H1 (cell line): Measurements from ENCODE around the gene EIF4E. TPM values are rescaled to one million over a fixed set of nuclear protein-coding genes. Genes with fewer than 3 reads are reported as not detected.

Source experiments
- BACH1 ChIP-seq: IDR thresholded peaks from 2 replicates; pipeline ENCODE4 v1.6.1; 2012; ENCODE audit warnings: low read length, improper control_type of control experiment
- SP4 ChIP-seq: IDR thresholded peaks from 2 replicates; pipeline ENCODE4 v1.6.1; 2012; ENCODE audit warnings: low read length, inconsistent platforms
- polyA plus RNA-seq, 7 experiments: library from polyadenylated mRNA; depleted of rRNA in 3 of 7; stranded (reverse) in 5 of 7; unstranded in 2 of 7; fragments of >200 nt in 5 of 7; fragments of 200-250 nt in 2 of 7; gene quantifications; 1 replicate in 5 of 7; 2 replicates in 1 of 7; 4 replicates in 1 of 7; pipeline versions ENCODE4 v1.2.1 to v1.2.3, GENCODE V29; 2011 to 2013; ENCODE audit warnings: missing spikeins in 2 of 7, mixed read lengths in 2 of 7
- total RNA-seq: library from RNA; stranded (reverse); fragmentation: NEBNext Ultra II Directional; extraction: Animal tissue kit (Norgen Biotek cat#: 25700); gene quantifications from 2 replicates; pipeline ENCODE4 v1.2.1, GENCODE V29; 2021

Gene EIF4E
- total and polyA plus RNA-seq, 2 of the 8 experiments (the other 6 are each of a cell fraction or from before 2014, with no cell fraction given), result 59.6 to 185 TPM

DNA sequence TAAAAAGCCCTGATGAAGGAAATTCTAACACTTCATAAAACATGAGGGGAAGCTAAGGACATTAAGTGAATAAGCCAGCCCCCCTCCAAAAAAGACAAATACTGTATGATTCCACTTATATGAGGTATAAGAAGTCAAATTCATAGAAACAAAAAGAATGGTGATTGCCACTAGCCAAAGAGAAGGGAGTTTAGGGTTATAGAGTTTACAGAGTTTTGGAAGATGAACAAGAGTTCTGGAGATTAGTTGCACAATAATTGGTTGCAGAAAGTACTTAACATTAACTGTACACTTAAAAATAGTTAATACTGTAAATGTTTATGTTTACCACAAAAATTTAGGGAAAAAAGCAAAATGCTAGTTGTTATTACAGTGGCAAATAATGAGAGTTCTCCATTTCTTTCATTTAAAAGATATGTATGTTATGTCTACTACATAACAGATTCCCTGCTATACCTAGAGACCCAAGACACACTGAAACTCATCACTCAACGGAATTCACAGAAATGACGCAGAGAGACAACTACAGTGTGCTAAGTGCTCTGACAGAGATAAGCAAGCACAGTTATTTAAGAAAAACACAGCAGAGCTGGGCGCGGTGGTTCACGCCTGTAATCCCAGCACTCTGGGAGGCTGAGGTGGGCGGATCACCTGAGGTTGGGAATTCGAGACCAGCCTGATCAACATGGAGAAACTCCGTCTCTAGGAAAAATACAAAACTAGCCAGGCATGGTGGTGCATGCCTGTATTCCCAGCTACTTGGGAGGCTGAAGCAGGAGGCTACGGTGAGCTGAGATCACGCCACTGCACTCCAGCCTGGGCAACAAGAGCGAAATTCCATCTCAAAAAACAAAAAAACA, 37.2 kb downstream of the EIF4E start (continued):
- TF ChIP-seq SP4 (no peak), BACH1 (no peak)
